ENCODE data around the gene SNAP91.

Gene SNAP91

GRCh38 chr6:83592770-83593394 lies 116.0 kb downstream of the SNAP91 start:
- Histone ChIP-seq H3K36me3 (ENCODE audit: control insufficient read depth, insufficient read depth, low read length) (no peaks in the 10 kb centered on the region), H3K79me2 (no peaks in the 10 kb centered on the region), H3K4me2 (ENCODE audit: low read length) (no peak overlapping the region), H3K9me3 (ENCODE audit: control insufficient read depth, low read length) (no peaks in the 10 kb centered on the region), H3K9ac (no peak overlapping the region), H3K27ac (no peak overlapping the region), H2AFZ (no peak overlapping the region), H3K4me1 (peaks cover 9% of the 10 kb centered on the region), H3K4me3 (ENCODE audit: low read depth, low read length) (no peak overlapping the region), H3K27me3 (ENCODE audit: control insufficient read depth, insufficient read depth, low read length) (no peaks in the 10 kb centered on the region)
- TF ChIP-seq CTCF (IDR thresholded peaks at IDR 0.05): no peak

- Histone ChIP-seq H3K36me3 (ENCODE audit: control insufficient read depth, insufficient read depth, low read length) (no peaks in the 10 kb centered on the region), H3K4me1 (no peaks in the 10 kb centered on the region), H3K4me2 (ENCODE audit: low read length) (no peak overlapping the region), H3K4me3 (ENCODE audit: low read depth, low read length) (no peak overlapping the region), H3K27me3 (ENCODE audit: control insufficient read depth, insufficient read depth, low read length) (no peaks in the 10 kb centered on the region), H3K27ac (no peak overlapping the region), H3K9ac (no peak overlapping the region), H3K9me3 (ENCODE audit: control insufficient read depth, low read length) (no peaks in the 10 kb centered on the region), H2AFZ (no peak overlapping the region), H3K79me2 (no peaks in the 10 kb centered on the region)
- TF ChIP-seq CTCF (IDR thresholded peaks at IDR 0.05): no peak
Measured at GRCh38 chr6:83590416-83590815, 118.5 kb downstream of the SNAP91 start.

- Histone ChIP-seq H3K36me3 (ENCODE audit: control insufficient read depth, insufficient read depth, low read length) (no peaks in the 10 kb centered on the region), H3K4me2 (ENCODE audit: low read length) (no peak overlapping the region), H3K27me3 (ENCODE audit: control insufficient read depth, insufficient read depth, low read length) (no peaks in the 10 kb centered on the region), H3K27ac (no peak overlapping the region), H2AFZ (no peak overlapping the region), H3K9ac (no peak overlapping the region), H3K9me3 (ENCODE audit: control insufficient read depth, low read length) (no peaks in the 10 kb centered on the region), H3K79me2 (no peaks in the 10 kb centered on the region), H3K4me3 (ENCODE audit: low read depth, low read length) (no peak overlapping the region), H3K4me1 (no peaks in the 10 kb centered on the region)
- TF ChIP-seq CTCF (IDR thresholded peaks at IDR 0.05): no peak
Measured at GRCh38 chr6:83589076-83589475, 119.8 kb downstream of the SNAP91 start.

- no peaks in the 10 kb centered on the region for H3K27me3 ChIP-seq (ENCODE audit: control insufficient read depth, insufficient read depth, low read length)
Measured at GRCh38 chr6:83578057-83578456, 130.8 kb downstream of the SNAP91 start.

More at GRCh38 chr6:83578057-83578456, 130.8 kb downstream of the SNAP91 start:
- no peak overlapping the region for H3K27ac ChIP-seq
- no peaks in the 10 kb centered on the region for H3K36me3 ChIP-seq (ENCODE audit: control insufficient read depth, insufficient read depth, low read length)
- no peak overlapping the region for H3K9ac ChIP-seq
- H3K4me2 ChIP-seq (ENCODE audit: low read length): no peak overlapping the region
- no peaks in the 10 kb centered on the region for H3K9me3 ChIP-seq (ENCODE audit: control insufficient read depth, low read length)
- H3K4me1 ChIP-seq: no peaks in the 10 kb centered on the region
- no peak overlapping the region for H2AFZ ChIP-seq
- no peak overlapping the region for H3K4me3 ChIP-seq (ENCODE audit: low read depth, low read length)
- H3K79me2 ChIP-seq: no peaks in the 10 kb centered on the region
- no peak for TF ChIP-seq CTCF (IDR thresholded peaks at IDR 0.05)

All from parathyroid adenoma (tissue), 2 donors.